HUES48 (cell line): ENCODE data around the gene CFAP20.

ENCODE experiments used
- H3K27ac ChIP-seq: one replicate; pipeline ENCODE4 v1.7.0; 2013; ENCODE audit warnings: low read depth, low read length, inconsistent platforms
- H3K27me3 ChIP-seq: 2 replicates; pipeline ENCODE4 v1.6.1; 2013; ENCODE audit warnings: mild to moderate bottlenecking, low read length; ENCODE audit not compliant: control insufficient read depth, insufficient read depth
- H3K36me3 ChIP-seq: 2 replicates; pipeline ENCODE4 v1.6.1; 2013; ENCODE audit warnings: low read length; ENCODE audit not compliant: control insufficient read depth, insufficient read depth
- H3K4me1 ChIP-seq: 2 replicates; pipeline ENCODE4 v1.6.1; 2013; ENCODE audit warnings: mild to moderate bottlenecking, low read length; ENCODE audit not compliant: control insufficient read depth, insufficient read depth
- H3K4me3 ChIP-seq: 2 replicates; pipeline ENCODE4 v1.5.1; 2013; ENCODE audit warnings: mild to moderate bottlenecking, low read depth, low read length
- H3K9ac ChIP-seq: 2 replicates; pipeline ENCODE4 v1.6.1; 2013; ENCODE audit warnings: mild to moderate bottlenecking, low read depth, low read length, moderate library complexity
- H3K9me3 ChIP-seq: 2 replicates; pipeline ENCODE4 v1.6.1; 2013; ENCODE audit warnings: low read length; ENCODE audit not compliant: control insufficient read depth, insufficient read depth

Gene CFAP20

DNA sequence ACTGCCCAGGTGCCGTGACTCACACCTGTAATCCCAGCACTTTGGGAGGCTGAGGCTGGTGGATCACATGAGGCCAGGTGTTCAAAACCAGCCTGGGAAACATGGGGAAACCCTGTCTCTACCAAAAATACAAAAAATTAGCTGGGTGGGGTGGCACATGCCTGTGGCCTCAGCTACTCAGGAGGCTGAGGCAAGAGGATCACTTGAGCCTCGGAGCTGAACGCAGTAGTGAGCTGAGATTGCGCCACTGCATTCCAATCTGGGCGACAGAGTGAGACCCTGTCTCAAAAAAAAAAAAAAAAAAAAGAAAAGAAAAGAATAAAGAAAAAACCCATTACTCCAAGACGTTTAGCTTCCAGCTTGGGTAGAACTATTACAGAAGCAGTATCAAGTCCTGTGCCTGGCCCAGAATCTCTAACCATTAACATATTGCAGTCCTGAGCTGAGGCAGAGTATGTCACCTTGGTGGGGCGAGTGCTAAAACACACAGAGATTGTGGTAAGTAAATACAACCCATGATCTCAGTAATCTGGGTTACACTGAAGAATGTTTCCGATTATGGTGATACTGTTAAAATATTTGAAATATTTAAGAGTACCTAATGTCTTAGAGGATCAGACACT lies 23.2 kb upstream of the CFAP20 start:
- Histone ChIP-seq H3K4me1 (no peaks in the 10 kb centered on the region), H3K36me3 (no peaks in the 10 kb centered on the region), H3K27ac (no peak overlapping the region)

GRCh38 chr16:58148526-58148925 lies 19.3 kb upstream of the CFAP20 start:
- H3K27ac ChIP-seq, result no peak overlapping the region
- H3K27me3 ChIP-seq, result no peaks in the 10 kb centered on the region
- H3K4me1 ChIP-seq, result no peaks in the 10 kb centered on the region
- H3K36me3 ChIP-seq, result no peaks in the 10 kb centered on the region
- H3K9me3 ChIP-seq, result no peaks in the 10 kb centered on the region
- no peak overlapping the region for H3K4me3 ChIP-seq
- no peak overlapping the region for H3K9ac ChIP-seq

More for the DNA sequence above, 23.2 kb upstream of the CFAP20 start:
- no peaks in the 10 kb centered on the region for H3K9me3 ChIP-seq
- no peak overlapping the region for H3K4me3 ChIP-seq
- no peak overlapping the region for H3K9ac ChIP-seq
- H3K27me3 ChIP-seq, result no peaks in the 10 kb centered on the region

DNA sequence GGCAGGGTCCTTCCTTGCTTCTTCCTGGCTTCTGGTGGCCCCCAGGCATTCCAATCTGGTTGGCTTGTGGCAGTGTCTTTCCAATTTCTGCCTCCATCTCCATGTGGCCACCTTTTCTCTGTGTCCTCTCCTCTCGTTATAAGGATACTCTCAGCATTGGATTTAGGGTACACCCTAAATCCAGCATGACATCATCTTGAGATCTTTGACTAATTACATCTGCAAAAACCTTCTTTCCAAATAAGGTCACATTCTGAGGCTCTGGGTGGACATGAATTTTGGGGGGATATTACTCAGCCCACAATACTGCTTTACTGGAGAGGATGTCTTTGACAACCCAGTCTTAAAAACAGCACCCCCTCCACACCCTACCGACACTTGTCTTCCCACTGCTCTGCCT lies 18.9 kb upstream of the CFAP20 start:
- no peak overlapping the region for H3K4me3 ChIP-seq
- no peaks in the 10 kb centered on the region for H3K36me3 ChIP-seq
- no peak overlapping the region for H3K27ac ChIP-seq
- no peak overlapping the region for H3K9ac ChIP-seq
- no peaks in the 10 kb centered on the region for H3K4me1 ChIP-seq
- H3K27me3 ChIP-seq, result no peaks in the 10 kb centered on the region
- no peaks in the 10 kb centered on the region for H3K9me3 ChIP-seq

DNA sequence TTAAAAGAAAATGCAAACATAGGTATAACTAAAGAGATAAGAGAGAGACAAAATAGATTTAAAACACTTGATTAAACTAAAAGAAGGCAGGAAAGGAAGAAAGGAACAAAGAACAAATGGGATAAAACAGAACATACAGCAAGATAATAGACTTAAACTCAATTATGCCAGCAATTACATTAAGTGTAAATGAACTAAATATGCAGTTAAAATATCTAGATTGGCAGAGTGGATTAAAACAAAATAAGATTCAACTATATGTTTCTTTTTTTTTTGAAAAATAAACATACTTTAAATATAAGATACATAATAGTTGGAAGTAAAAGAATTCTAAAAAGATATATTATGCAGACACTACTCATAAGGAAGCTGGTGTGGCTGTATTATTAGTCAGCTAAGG lies 9.7 kb upstream of the CFAP20 start:
- Histone ChIP-seq H3K4me3 (no peak overlapping the region), H3K27ac (no peak overlapping the region), H3K9me3 (peaks cover 8% of the 10 kb centered on the region; the same call in 1 of the 2 replicates), H3K9ac (no peak overlapping the region), H3K27me3 (no peaks in the 10 kb centered on the region), H3K4me1 (no peaks in the 10 kb centered on the region), H3K36me3 (no peaks in the 10 kb centered on the region)

GRCh38 chr16:58137581-58137980 lies 8.4 kb upstream of the CFAP20 start:
- H3K4me1 ChIP-seq, result no peaks in the 10 kb centered on the region
- H3K36me3 ChIP-seq, result no peaks in the 10 kb centered on the region
- H3K27ac ChIP-seq, result no peak overlapping the region
- H3K9me3 ChIP-seq, result peaks cover 8% of the 10 kb centered on the region; the same call in 1 of the 2 replicates
- H3K4me3 ChIP-seq, result no peak overlapping the region
- H3K9ac ChIP-seq, result no peak overlapping the region
- H3K27me3 ChIP-seq, result no peaks in the 10 kb centered on the region

- Histone ChIP-seq H3K27me3 (no peaks in the 10 kb centered on the region), H3K36me3 (peaks cover 4% of the 10 kb centered on the region; the same call in 1 of the 2 replicates), H3K9me3 (no peaks in the 10 kb centered on the region), H3K9ac (peak overlapping the region; percentile 80), H3K27ac (peak overlapping the region; percentile 98), H3K4me3 (peak overlapping the region; percentile 88), H3K4me1 (peaks cover 22% of the 10 kb centered on the region)
Observed at GRCh38 chr16:58128711-58129096, 477 bp downstream of the CFAP20 start.

DNA sequence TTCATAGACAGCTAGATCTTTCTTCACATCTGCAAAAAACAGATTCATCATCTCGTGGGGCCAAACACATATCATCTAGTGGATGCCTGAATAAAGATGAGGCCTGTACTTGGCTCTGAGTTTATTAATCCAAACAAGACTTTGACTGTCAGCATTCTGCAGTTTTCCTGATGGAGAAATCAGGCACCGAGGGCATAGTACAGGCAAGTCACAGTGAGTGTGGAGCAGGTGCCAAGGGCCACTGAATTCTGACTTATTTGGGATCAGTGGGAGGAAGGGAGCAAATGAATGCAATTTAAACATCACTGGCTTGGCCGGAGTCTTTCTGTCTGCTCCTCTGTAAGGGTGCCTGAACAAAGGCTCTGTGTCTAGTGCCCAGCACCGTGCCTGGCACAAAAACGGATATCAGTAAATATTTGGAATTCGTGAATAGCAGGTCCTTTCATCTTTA lies 975 bp downstream of the CFAP20 start:
- H3K4me3 ChIP-seq, result peak overlapping the region; percentile 88
- no peak overlapping the region for H3K9ac ChIP-seq
- peaks cover 4% of the 10 kb centered on the region; the same call in 1 of the 2 replicates for H3K36me3 ChIP-seq
- no peaks in the 10 kb centered on the region for H3K27me3 ChIP-seq
- no peak overlapping the region for H3K27ac ChIP-seq
- H3K4me1 ChIP-seq, result peaks cover 22% of the 10 kb centered on the region
- no peaks in the 10 kb centered on the region for H3K9me3 ChIP-seq

GRCh38 chr16:58127634-58128033 lies 1.5 kb downstream of the CFAP20 start:
- H3K36me3 ChIP-seq, result peaks cover 4% of the 10 kb centered on the region; the same call in 1 of the 2 replicates
- H3K4me1 ChIP-seq, result peaks cover 22% of the 10 kb centered on the region
- H3K27ac ChIP-seq, result peak overlapping the region; percentile 31
- H3K4me3 ChIP-seq, result peak overlapping the region; percentile 88
- H3K9ac ChIP-seq, result no peak overlapping the region
- H3K9me3 ChIP-seq, result no peaks in the 10 kb centered on the region
- no peaks in the 10 kb centered on the region for H3K27me3 ChIP-seq

DNA sequence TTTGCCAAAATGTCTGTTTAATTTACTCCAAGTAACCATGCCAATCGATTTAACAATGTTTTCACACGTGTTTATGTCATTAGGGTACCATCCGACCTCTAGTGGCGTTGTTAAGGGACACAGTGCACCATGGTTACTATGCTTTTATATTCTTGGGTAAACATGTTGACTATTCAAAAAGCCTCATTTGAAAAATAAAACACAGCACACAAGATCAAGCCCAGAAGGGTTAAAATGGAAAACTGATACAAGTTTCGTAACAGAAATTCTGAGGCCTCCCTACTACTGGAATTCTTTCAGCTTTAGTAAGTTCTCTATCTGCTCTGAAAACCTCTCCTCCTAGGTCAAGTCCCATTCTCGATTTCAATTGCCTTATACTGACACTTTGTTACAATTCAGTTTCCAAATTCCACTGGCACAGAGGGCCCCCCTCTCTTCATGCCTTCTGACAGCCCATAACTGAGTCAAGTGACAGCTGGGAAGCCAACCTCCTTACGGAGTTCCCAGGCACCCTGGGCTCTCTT lies 2.1 kb downstream of the CFAP20 start:
- H3K27ac ChIP-seq, result peak overlapping the region; percentile 31
- peaks cover 4% of the 10 kb centered on the region; the same call in 1 of the 2 replicates for H3K36me3 ChIP-seq
- peak overlapping the region; percentile 88; the same call in 1 of the 2 replicates for H3K4me3 ChIP-seq
- H3K9ac ChIP-seq, result no peak overlapping the region
- H3K4me1 ChIP-seq, result peaks cover 22% of the 10 kb centered on the region
- H3K27me3 ChIP-seq, result no peaks in the 10 kb centered on the region
- H3K9me3 ChIP-seq, result no peaks in the 10 kb centered on the region

GRCh38 chr16:58126451-58126961 lies 2.7 kb downstream of the CFAP20 start:
- Histone ChIP-seq H3K9me3 (no peaks in the 10 kb centered on the region), H3K4me1 (peaks cover 26% of the 10 kb centered on the region), H3K27me3 (no peaks in the 10 kb centered on the region), H3K4me3 (no peak overlapping the region), H3K27ac (no peak overlapping the region), H3K9ac (no peak overlapping the region), H3K36me3 (peaks cover 4% of the 10 kb centered on the region; the same call in 1 of the 2 replicates)

DNA sequence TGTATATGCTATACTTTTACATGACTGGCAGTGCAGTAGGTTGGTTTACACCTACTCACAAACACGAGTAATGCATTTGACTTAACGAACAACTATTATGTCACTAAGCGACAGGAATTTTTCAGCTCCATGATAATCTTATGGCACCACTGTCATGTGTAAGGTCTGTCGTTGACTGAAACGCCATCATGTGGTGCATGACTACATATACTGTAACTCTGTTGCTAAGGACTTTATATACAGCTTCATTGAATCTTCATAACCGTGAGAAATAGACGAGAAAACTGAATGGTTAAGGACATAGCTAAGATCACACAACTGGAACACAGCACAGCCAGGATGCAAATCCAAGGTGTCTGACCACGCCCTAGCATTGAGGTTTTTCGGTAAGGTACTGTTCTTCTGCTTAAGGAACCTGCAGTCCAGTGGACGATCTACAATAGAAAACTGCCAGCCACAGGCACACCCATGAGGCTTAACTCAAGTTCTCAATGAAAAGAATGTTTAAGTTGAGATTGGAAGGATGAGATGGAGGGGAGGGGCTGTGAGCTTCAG lies 3.3 kb downstream of the CFAP20 start:
- Histone ChIP-seq H3K36me3 (peaks cover 4% of the 10 kb centered on the region; the same call in 1 of the 2 replicates), H3K9ac (no peak overlapping the region), H3K4me3 (no peak overlapping the region), H3K27ac (no peak overlapping the region), H3K9me3 (no peaks in the 10 kb centered on the region), H3K4me1 (peaks cover 32% of the 10 kb centered on the region), H3K27me3 (no peaks in the 10 kb centered on the region)
